Mammary epithelial cell (primary cell): ENCODE data around the gene TMEM39B.

Experiments
- EZH2 ChIP-seq: IDR thresholded peaks from 2 replicates; pipeline ENCODE4 v1.6.1; 2012; ENCODE audit warnings: low read length, inconsistent platforms, borderline replicate concordance
- TF ChIP-seq, protein P1 (sequence below), 2 donors: IDR thresholded peaks in 1 of 2; conservative IDR thresholded peaks in 1 of 2; 2 replicates each; pipeline ENCODE4 v1.5.1; 2011 to 2012; ENCODE audit warnings: inconsistent platforms in 2 of 2, low read length in 2 of 2, mild to moderate bottlenecking in 2 of 2, control low read depth in 1 of 2, low read depth in 1 of 2; ENCODE audit not compliant: insufficient read depth in 1 of 2; ENCODE audit errors: extremely low read depth in 1 of 2

DNA sequence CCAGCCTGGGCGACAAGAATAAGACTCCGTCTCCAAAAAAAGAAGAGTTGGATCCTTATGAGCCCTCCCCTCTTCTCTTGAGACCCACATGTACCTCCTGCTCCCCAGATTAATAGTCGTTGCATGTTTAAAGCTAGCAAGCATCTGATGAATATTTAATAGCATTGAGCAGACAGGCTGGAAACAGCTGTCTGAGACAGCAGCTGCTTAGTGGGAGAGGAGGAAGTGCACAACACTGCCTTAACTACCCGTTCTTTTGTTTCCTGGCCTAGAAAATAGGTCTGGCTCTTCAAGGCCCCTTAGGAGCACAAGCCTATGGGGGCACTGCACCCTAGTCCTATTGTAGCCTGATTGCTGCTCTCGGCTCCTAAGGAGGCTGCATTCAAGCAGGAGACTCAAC lies 17.3 kb upstream of the TMEM39B start:
- TF ChIP-seq, protein P1, sequence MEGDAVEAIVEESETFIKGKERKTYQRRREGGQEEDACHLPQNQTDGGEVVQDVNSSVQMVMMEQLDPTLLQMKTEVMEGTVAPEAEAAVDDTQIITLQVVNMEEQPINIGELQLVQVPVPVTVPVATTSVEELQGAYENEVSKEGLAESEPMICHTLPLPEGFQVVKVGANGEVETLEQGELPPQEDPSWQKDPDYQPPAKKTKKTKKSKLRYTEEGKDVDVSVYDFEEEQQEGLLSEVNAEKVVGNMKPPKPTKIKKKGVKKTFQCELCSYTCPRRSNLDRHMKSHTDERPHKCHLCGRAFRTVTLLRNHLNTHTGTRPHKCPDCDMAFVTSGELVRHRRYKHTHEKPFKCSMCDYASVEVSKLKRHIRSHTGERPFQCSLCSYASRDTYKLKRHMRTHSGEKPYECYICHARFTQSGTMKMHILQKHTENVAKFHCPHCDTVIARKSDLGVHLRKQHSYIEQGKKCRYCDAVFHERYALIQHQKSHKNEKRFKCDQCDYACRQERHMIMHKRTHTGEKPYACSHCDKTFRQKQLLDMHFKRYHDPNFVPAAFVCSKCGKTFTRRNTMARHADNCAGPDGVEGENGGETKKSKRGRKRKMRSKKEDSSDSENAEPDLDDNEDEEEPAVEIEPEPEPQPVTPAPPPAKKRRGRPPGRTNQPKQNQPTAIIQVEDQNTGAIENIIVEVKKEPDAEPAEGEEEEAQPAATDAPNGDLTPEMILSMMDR (conservative IDR thresholded peaks at IDR 0.05 in 1 of 2, IDR thresholded peaks at IDR 0.05 in 1 of 2; ENCODE audit: extremely low read depth in 1 of 2, insufficient read depth in 1 of 2, low read depth in 1 of 2, low read length in 2 of 2) = no peak
- TF ChIP-seq EZH2 = no peak
